ENCODE measurements around the gene PASK. TPM values are rescaled to one million over a fixed set of nuclear protein-coding genes. Genes with fewer than 3 reads are reported as not detected.
A peak's percentile ranks its signal among the peaks of the same experiment; 100 is the strongest.
"Not testable (repeated sequence)": the region's sequence is repeated elsewhere in the genome, so short reads cannot be mapped to it uniquely, and the experiment has no call there.

PASK gene
- total and polyA plus RNA-seq, 4 experiments from 2014 or later = 38.2 to 309 (median 170) TPM

DNA sequence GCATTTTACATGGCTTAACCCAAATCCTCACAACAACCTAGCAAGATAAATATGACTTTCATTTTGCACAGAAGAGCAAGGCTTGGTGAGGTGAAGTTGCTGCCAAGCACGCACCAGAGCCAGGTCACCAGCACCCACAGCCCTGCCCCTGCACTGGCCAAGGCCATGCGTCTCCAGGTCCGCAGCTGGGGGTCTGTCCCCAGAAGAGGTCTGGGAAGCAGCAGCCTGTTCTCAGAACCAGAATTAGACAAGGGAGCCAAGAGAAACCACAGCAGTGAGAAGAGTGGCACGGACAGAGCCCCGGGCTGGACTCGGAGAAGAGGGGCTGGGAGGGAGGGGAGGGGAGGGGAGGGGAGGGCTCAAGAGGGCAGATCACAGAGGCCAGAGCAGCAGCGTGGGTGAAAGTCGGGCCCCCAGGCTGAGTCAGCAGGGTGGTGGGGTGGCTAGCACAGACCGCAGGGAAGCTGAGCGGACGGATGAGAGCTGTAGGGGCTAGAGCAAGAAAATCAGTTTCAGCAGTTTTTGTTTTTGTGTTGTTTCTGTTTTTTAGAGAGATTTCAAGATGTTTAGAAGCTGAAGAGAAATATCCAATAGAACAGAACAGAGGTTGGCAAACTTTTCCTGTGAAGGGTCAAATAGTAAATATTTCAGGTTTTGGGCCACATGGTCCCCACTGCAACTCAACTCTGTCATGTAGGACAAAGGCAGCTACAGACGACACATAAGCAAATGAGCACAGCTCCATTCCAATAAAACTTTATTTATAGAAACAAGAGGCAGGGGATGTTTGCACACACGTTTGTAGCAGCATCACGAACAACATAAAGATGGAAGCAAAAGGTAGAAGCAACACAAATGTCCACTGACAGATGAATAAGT, 39.8 kb downstream of the PASK start:
- H3K4me3 ChIP-seq (ENCODE audit: low read length in 2 of 2) = peak overlapping the region; percentile 46 to 64
- H3K9me3 ChIP-seq (ENCODE audit: control insufficient read depth in 1 of 2, low read length in 2 of 2) = no peaks in the 10 kb centered on the region
- H3K4me1 Mint-ChIP-seq = peaks cover 38 to 79% (median 61%) of the 10 kb centered on the region in 4 donors
- intact Hi-C loops (cut with micrococcal nuclease) = loop anchor here (2.0 kb wide), 1 partner anchor 15 kb away; no protein-coding TSS in a partner anchor
- H3K27ac Mint-ChIP-seq = peak overlapping the region; percentile 93 to 99 (median 97)
- peaks cover 27 to 40% of the 10 kb centered on the region in 2 donors for H3K36me3 Mint-ChIP-seq
- peak overlapping the region; percentile 64 for H3K27ac ChIP-seq (ENCODE audit: low read depth, low read length)
- ChIA-PET POLR2A (ENCODE audit: partially characterized antibody) (interaction anchor here (1.0 to 17.2 kb wide), 15 partner anchors 8 to 549 kb away, joined by 3 to 299 read pairs (median 6); partner anchors contain the start of genes DUSP28, HDLBP, MTERF4 and PASK), CTCF (ENCODE audit: partially characterized antibody) (interaction anchor here (1.1 to 2.0 kb wide), 2 partner anchors 31 to 41 kb away, joined by 3 to 5 read pairs; partner anchors contain the start of gene PPP1R7)
- DNase-seq = peak in 1 of 5 donors; percentile 26
- peak overlapping the region; percentile 89 to 98 (median 93) for H3K4me3 Mint-ChIP-seq
- no peaks in the 10 kb centered on the region for H3K27me3 Mint-ChIP-seq
- peaks cover 74% of the 10 kb centered on the region for H3K4me1 ChIP-seq (ENCODE audit: insufficient read depth, low read length)
- no peaks in the 10 kb centered on the region for H3K27me3 ChIP-seq (ENCODE audit: insufficient read depth, low read length)
- H3K9me3 Mint-ChIP-seq = peaks cover 0 to 6% (median 1%) of the 10 kb centered on the region in 8 donors
- peaks cover 8% of the 10 kb centered on the region for H3K36me3 ChIP-seq (ENCODE audit: insufficient read depth, low read length)

DNA sequence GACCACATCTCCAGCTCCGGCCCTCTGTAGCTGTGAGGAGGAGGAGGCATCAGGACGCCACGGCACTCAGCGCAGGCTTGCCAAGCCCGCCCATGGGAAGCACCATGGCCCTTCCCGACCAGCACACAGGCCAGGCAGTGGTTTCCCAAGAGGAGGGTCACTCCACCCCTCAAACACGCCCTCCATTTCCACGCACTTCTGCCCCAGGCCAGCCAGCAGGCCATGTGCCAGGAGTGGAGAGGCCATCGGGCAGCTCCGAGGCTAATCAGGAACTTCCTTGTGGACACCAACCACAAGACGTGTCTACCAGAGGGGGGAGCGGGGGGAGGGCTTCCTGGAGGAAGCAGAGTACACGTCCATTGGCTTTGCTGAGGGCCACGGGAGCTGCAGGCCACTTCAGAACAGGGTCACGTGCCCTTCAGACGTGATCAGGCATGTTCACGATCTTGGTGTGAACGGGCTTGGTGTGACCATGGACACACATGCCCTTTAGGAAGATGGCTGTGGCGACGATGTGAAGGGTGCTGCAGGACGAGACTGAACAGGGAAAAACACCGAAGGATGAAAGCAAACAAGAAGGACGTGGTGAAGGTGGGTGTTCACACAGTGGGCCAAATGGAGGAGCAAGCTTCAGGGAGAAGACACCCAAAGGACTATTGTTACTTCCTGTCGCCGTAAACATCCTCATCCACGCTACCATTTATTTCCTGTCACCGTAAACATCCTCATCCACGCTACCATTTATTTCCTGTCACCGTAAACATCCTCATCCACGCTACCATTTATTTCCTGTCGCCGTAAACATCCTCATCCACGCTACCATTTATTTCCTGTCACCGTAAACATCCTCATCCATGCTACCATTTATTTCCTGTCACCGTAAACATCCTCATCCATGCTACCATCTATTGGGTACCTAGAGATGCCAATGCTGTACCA, 40.7 kb downstream of the PASK start:
- DNase-seq = peak; percentile 64 to 80 (median 71)
- H3K4me3 Mint-ChIP-seq = peak overlapping the region; percentile 82 to 98 (median 92)
- H3K27me3 Mint-ChIP-seq = no peaks in the 10 kb centered on the region
- peaks cover 25 to 35% of the 10 kb centered on the region in 2 donors for H3K36me3 Mint-ChIP-seq
- peak overlapping the region; percentile 93 to 99 (median 97) for H3K27ac Mint-ChIP-seq
- H3K4me1 Mint-ChIP-seq = peaks cover 40 to 86% (median 64%) of the 10 kb centered on the region in 4 donors
- Histone ChIP-seq H3K4me1 (ENCODE audit: insufficient read depth, low read length) (peaks cover 83% of the 10 kb centered on the region), H3K27me3 (ENCODE audit: insufficient read depth, low read length) (no peaks in the 10 kb centered on the region), H3K27ac (ENCODE audit: low read depth, low read length) (peak overlapping the region; percentile 64), H3K4me3 (ENCODE audit: low read length in 2 of 2) (peak overlapping the region in 1 of 2 donors; percentile 64), H3K9me3 (ENCODE audit: control insufficient read depth in 1 of 2, low read length in 2 of 2) (no peaks in the 10 kb centered on the region), H3K36me3 (ENCODE audit: insufficient read depth, low read length) (peaks cover 8% of the 10 kb centered on the region)
- intact Hi-C loops (cut with micrococcal nuclease) = no loop called here
- POLR2A ChIA-PET (ENCODE audit: partially characterized antibody) = interaction anchor here (0.6 to 17.2 kb wide), 13 partner anchors 7 to 207 kb away, joined by 3 to 299 read pairs (median 7); partner anchors contain the start of genes HDLBP, MTERF4, PASK and PPP1R7
- H3K9me3 Mint-ChIP-seq = peaks cover 0 to 6% (median 1%) of the 10 kb centered on the region in 8 donors
- CTCF ChIA-PET (ENCODE audit: partially characterized antibody) = interaction anchor here (1.1 to 2.0 kb wide), 2 partner anchors 30 to 42 kb away, joined by 3 to 5 read pairs; partner anchors contain the start of gene PPP1R7

DNA sequence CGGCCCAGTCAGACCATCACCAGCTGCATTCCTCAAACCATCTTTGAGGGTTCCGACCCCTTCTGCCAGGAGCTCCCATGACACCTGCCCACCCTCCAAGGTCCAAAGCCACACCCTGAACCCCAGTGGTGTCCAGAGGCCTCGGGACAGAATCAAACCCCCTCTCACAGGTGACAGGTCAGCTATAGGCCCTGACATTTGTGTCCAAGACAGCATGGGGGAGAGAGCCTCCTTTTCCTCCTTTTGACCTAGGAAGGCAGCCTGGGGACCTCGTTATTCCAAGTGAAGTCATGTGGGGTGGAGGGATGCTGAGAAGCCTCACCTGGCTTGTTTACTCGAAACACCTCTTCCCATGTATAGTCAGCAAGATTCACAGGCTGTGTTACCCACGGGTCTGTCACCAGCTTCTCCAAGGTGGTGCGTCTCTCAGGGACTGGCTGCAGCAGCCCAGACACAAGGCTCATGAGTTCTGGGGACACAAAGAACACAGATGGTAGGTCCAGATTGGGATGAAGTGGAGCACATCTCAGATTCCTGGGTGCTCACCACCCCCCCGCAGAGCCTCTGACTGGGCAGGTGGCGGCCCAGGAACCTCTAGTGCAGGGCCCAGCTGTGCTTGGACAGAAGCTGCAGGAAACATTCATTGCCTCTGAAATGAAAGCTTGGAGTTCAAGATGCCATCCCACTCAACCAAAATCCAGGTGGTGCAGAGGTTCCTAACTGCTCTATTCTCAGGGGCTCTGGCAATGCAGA, 42.1 kb downstream of the PASK start:
- H3K4me1 Mint-ChIP-seq = peaks cover 40 to 91% (median 65%) of the 10 kb centered on the region in 4 donors
- H3K36me3 Mint-ChIP-seq = peaks cover 25 to 32% of the 10 kb centered on the region in 2 donors
- POLR2A ChIA-PET (ENCODE audit: partially characterized antibody) = interaction anchor here (1.0 to 17.2 kb wide), 6 partner anchors 14 to 111 kb away, joined by 3 to 299 read pairs (median 41); partner anchors contain the start of genes PASK and PPP1R7
- no peak overlapping the region for H3K4me3 ChIP-seq (ENCODE audit: low read length in 2 of 2)
- no peak overlapping the region for H3K27ac ChIP-seq (ENCODE audit: low read depth, low read length)
- H3K4me3 Mint-ChIP-seq = peak overlapping the region in 5 of 8 donors; percentile 7 to 90 (median 44)
- peak overlapping the region; percentile 69 to 99 (median 97) for H3K27ac Mint-ChIP-seq
- H3K9me3 Mint-ChIP-seq = peaks cover 0 to 6% (median 1%) of the 10 kb centered on the region in 8 donors
- no peaks in the 10 kb centered on the region for H3K27me3 Mint-ChIP-seq
- intact Hi-C loops (cut with micrococcal nuclease) = no loop called here
- no peak for DNase-seq
- CTCF ChIA-PET (ENCODE audit: partially characterized antibody) = interaction anchor here (1.2 kb wide), 1 partner anchor 28 kb away, joined by 3 read pairs; no protein-coding TSS in a partner anchor
- peaks cover 8% of the 10 kb centered on the region for H3K36me3 ChIP-seq (ENCODE audit: insufficient read depth, low read length)
- H3K9me3 ChIP-seq (ENCODE audit: control insufficient read depth in 1 of 2, low read length in 2 of 2) = no peaks in the 10 kb centered on the region
- H3K4me1 ChIP-seq (ENCODE audit: insufficient read depth, low read length) = peaks cover 83% of the 10 kb centered on the region
- no peaks in the 10 kb centered on the region for H3K27me3 ChIP-seq (ENCODE audit: insufficient read depth, low read length)

DNA sequence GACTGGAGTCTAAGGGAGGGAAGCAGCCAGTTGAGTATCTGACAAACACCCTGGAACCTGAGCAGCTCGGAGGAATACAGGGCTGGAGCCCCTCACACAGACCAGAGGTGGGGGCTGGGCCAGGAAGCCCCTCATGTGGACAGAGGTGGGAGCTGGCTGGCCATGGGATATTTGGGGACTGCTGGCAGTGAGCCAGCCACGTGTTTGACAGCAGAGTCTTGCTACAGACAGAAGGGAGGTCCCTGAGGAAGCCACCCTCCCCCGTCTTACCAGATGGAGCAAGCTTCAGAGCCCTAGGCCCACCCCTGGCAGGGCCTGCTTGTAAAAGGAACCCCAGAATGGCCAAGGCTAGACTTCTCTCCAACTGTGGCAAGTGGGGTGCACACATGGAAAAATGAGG, 43.6 kb downstream of the PASK start:
- intact Hi-C loops (cut with micrococcal nuclease) = no loop called here
- Mint-ChIP-seq H3K9me3 (peaks cover 0 to 6% (median 1%) of the 10 kb centered on the region in 8 donors), H3K4me1 (peaks cover 32 to 85% (median 60%) of the 10 kb centered on the region in 4 donors), H3K36me3 (peaks cover 16 to 34% of the 10 kb centered on the region in 2 donors), H3K4me3 (peak overlapping the region in 2 of 8 donors; percentile 9 to 41), H3K27me3 (no peaks in the 10 kb centered on the region), H3K27ac (peak overlapping the region in 5 of 7 donors; percentile 74 to 98 (median 89))
- ChIA-PET CTCF (ENCODE audit: partially characterized antibody) (interaction anchor here (1.9 kb wide), 1 partner anchor 45 kb away, joined by 8 read pairs; the partner anchor contains the start of gene PPP1R7), POLR2A (ENCODE audit: partially characterized antibody) (interaction anchor here (5.7 to 17.2 kb wide), 3 partner anchors 13 to 43 kb away, joined by 59 to 299 read pairs (median 231); partner anchors contain the start of genes PASK and PPP1R7)
- Histone ChIP-seq H3K9me3 (ENCODE audit: control insufficient read depth in 1 of 2, low read length in 2 of 2) (no peaks in the 10 kb centered on the region), H3K36me3 (ENCODE audit: insufficient read depth, low read length) (peaks cover 8% of the 10 kb centered on the region), H3K4me1 (ENCODE audit: insufficient read depth, low read length) (peaks cover 86% of the 10 kb centered on the region), H3K4me3 (ENCODE audit: low read length in 2 of 2) (no peak overlapping the region), H3K27ac (ENCODE audit: low read depth, low read length) (no peak overlapping the region), H3K27me3 (ENCODE audit: insufficient read depth, low read length) (no peaks in the 10 kb centered on the region)
- no peak for DNase-seq

DNA sequence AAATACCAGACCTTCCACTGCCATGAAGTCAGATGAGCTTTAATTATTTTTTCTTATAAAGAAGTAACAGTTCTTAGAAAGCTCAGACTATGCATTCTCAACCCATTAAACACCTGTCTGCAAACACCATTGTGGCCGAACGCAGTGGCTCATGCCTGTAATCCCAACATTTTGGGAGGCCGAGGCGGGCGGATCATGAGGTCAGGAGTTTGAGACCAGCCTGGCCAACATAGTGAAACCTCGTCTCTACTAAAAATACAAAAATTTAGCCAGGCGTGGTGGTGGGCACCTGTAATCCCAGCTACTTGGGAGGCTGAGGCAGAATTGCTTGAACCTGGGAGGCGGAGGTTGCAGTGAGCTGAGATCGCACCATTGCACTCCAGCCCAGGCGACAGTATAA, 44.7 kb downstream of the PASK start:
- H3K9me3 ChIP-seq (ENCODE audit: control insufficient read depth in 1 of 2, low read length in 2 of 2); H3K9me3 Mint-ChIP-seq; H3K27ac ChIP-seq (ENCODE audit: low read depth, low read length); H3K4me3 ChIP-seq (ENCODE audit: low read length in 2 of 2); H3K27me3 Mint-ChIP-seq; intact Hi-C loops (cut with micrococcal nuclease); H3K27me3 ChIP-seq (ENCODE audit: insufficient read depth, low read length); DNase-seq: not testable (repeated sequence)
- H3K4me1 ChIP-seq (ENCODE audit: insufficient read depth, low read length) = peaks cover 86% of the 10 kb centered on the region
- peaks cover 32 to 88% (median 59%) of the 10 kb centered on the region in 4 donors for H3K4me1 Mint-ChIP-seq
- H3K27ac Mint-ChIP-seq = peak overlapping the region in 4 of 7 donors; percentile 97 to 98 (median 98)
- ChIA-PET POLR2A (ENCODE audit: partially characterized antibody) (interaction anchor here (0.6 to 17.2 kb wide), 6 partner anchors 7 to 95 kb away, joined by 3 to 299 read pairs (median 97); partner anchors contain the start of genes PASK and PPP1R7), CTCF (ENCODE audit: partially characterized antibody) (interaction anchor here (1.4 to 1.9 kb wide), 2 partner anchors 46 to 253 kb away, joined by 3 to 8 read pairs; partner anchors contain the start of gene PPP1R7)
- peaks cover 16 to 38% of the 10 kb centered on the region in 2 donors for H3K36me3 Mint-ChIP-seq
- H3K36me3 ChIP-seq (ENCODE audit: insufficient read depth, low read length) = peaks cover 16% of the 10 kb centered on the region
- peak overlapping the region in 2 of 8 donors; percentile 94 to 97 for H3K4me3 Mint-ChIP-seq

Measured in CD4-positive, alpha-beta memory T cell (primary cell).